Liver (tissue), 9 donors: Measurements from ENCODE around the gene ZNF212. TPM values are rescaled to one million over a fixed set of nuclear protein-coding genes. Genes with fewer than 3 reads are reported as not detected.

Experiments used
- DNase-seq: peaks from one replicate; pipeline ENCODE4 v3.0.0-alpha.2; 2017; ENCODE audit warnings: low spot score
- H3K27ac ChIP-seq, 2 donors: one replicate each; pipeline ENCODE4 v1.7.0; 2013; ENCODE audit warnings: inconsistent platforms in 2 of 2, low read length in 2 of 2, control low read depth in 1 of 2, low read depth in 1 of 2, mild to moderate bottlenecking in 1 of 2
- H3K27me3 ChIP-seq, 4 donors: one replicate each; pipeline versions ENCODE4 v1.6.1 to v1.7.0; 2013; ENCODE audit warnings: low read length in 3 of 4, inconsistent platforms in 1 of 4, mild to moderate bottlenecking in 1 of 4, moderate library complexity in 1 of 4; ENCODE audit not compliant: control insufficient read depth in 4 of 4, insufficient read depth in 4 of 4
- H3K36me3 ChIP-seq, 4 donors: one replicate each; pipeline versions ENCODE4 v1.6.1 to v1.7.0; 2013; ENCODE audit warnings: low read length in 3 of 4, mild to moderate bottlenecking in 3 of 4, low read depth in 1 of 4, moderate library complexity in 1 of 4; ENCODE audit not compliant: control insufficient read depth in 4 of 4, insufficient read depth in 3 of 4
- H3K4me1 ChIP-seq, 4 donors: one replicate each; pipeline versions ENCODE4 v1.6.1 to v1.7.0; 2013; ENCODE audit warnings: low read length in 3 of 4, mild to moderate bottlenecking in 3 of 4, moderate library complexity in 1 of 4; ENCODE audit not compliant: control insufficient read depth in 4 of 4, insufficient read depth in 4 of 4
- H3K4me3 ChIP-seq, 3 donors: one replicate each; pipeline versions ENCODE4 v1.6.1 to v1.7.0; 2013; ENCODE audit warnings: low read length in 3 of 3, control low read depth in 1 of 3, low read depth in 1 of 3, mild to moderate bottlenecking in 1 of 3
- H3K9ac ChIP-seq, 2 donors: one replicate each; pipeline ENCODE4 v1.7.0; 2013; ENCODE audit warnings: low read length in 2 of 2, mild to moderate bottlenecking in 2 of 2, moderate library complexity in 2 of 2, control low read depth in 1 of 2, low read depth in 1 of 2
- H3K9me3 ChIP-seq, 4 donors: one replicate each; pipeline versions ENCODE4 v1.6.1 to v1.7.0; 2013; ENCODE audit warnings: low read length in 3 of 4; ENCODE audit not compliant: control insufficient read depth in 4 of 4
- EGR1 ChIP-seq, 2 donors: IDR thresholded peaks; 2 replicates each; pipeline ENCODE4 v1.6.1; 2016 to 2018; ENCODE audit warnings: antibody characterized with exemption in 2 of 2, low read depth in 2 of 2
- FOXA1 ChIP-seq: IDR thresholded peaks from 2 replicates; pipeline ENCODE4 v1.6.1; 2016; ENCODE audit warnings: antibody characterized with exemption
- FOXA2 ChIP-seq: IDR thresholded peaks from 2 replicates; pipeline ENCODE4 v1.6.1; 2016; ENCODE audit warnings: antibody characterized with exemption
- GABPA ChIP-seq, 2 donors: IDR thresholded peaks in 1 of 2; conservative IDR thresholded peaks in 1 of 2; 2 replicates each; pipeline ENCODE4 v1.6.1; 2016; ENCODE audit warnings: antibody characterized with exemption in 2 of 2, mild to moderate bottlenecking in 1 of 2, moderate library complexity in 1 of 2
- HNF4A ChIP-seq, 2 donors: conservative IDR thresholded peaks; 2 replicates each; pipeline ENCODE4 v1.6.1; 2016; ENCODE audit warnings: antibody characterized with exemption in 2 of 2, mild to moderate bottlenecking in 2 of 2
- HNF4G ChIP-seq: IDR thresholded peaks from 2 replicates; pipeline ENCODE4 v1.6.1; 2016; ENCODE audit warnings: antibody characterized with exemption
- JUND ChIP-seq, 2 donors: IDR thresholded peaks; 2 replicates each; pipeline ENCODE4 v1.6.1; 2016; ENCODE audit warnings: antibody characterized with exemption in 2 of 2
- NR2F2 ChIP-seq: IDR thresholded peaks from 2 replicates; pipeline ENCODE4 v1.6.1; 2016; ENCODE audit warnings: antibody characterized with exemption
- RAD21 ChIP-seq, 2 donors: IDR thresholded peaks; 2 replicates each; pipeline ENCODE4 v1.6.1; 2016; ENCODE audit warnings: antibody characterized with exemption in 2 of 2, mild to moderate bottlenecking in 2 of 2
- REST ChIP-seq: IDR thresholded peaks from 2 replicates; pipeline ENCODE4 v1.6.1; 2016; ENCODE audit warnings: antibody characterized with exemption, mild to moderate bottlenecking
- RXRA ChIP-seq, 2 donors: IDR thresholded peaks; 2 replicates each; pipeline ENCODE4 v1.6.1; 2017 to 2018; ENCODE audit warnings: antibody characterized with exemption in 2 of 2, mild to moderate bottlenecking in 1 of 2
- SP1 ChIP-seq: IDR thresholded peaks from 2 replicates; pipeline ENCODE4 v1.6.1; 2018; ENCODE audit warnings: antibody characterized with exemption, mild to moderate bottlenecking
- TAF1 ChIP-seq: conservative IDR thresholded peaks from 2 replicates; pipeline ENCODE4 v1.6.1; 2016; ENCODE audit warnings: antibody characterized with exemption, mild to moderate bottlenecking
- YY1 ChIP-seq: IDR thresholded peaks from 2 replicates; pipeline ENCODE4 v1.6.1; 2016; ENCODE audit warnings: antibody characterized with exemption, mild to moderate bottlenecking
- ZBTB33 ChIP-seq: IDR thresholded peaks from 2 replicates; pipeline ENCODE4 v1.6.1; 2016; ENCODE audit warnings: antibody characterized with exemption
- WGBS: extraction: QIAGEN DNeasy Blood & Tissue Kit; methylation state at CpG from one replicate; pipeline ENCODE4 v1.1.7; 2013; 5-methylcytosine and 5-hydroxymethylcytosine counted together
- polyA plus RNA-seq, 2 donors: library from polyadenylated mRNA; stranded (reverse) in 1 of 2; unstranded in 1 of 2; fragments of 200-250 nt in 1 of 2; fragments of >200 nt in 1 of 2; fragmentation: Nextera tagmentation in 1 of 2; extraction: Ambion mirVana in 1 of 2; gene quantifications; one replicate each; pipeline versions ENCODE4 v1.2.1 to v1.2.3, GENCODE V29; 2013 to 2015
- total RNA-seq, 2 donors: library from RNA; depleted of rRNA; stranded (reverse); fragments of >200 nt; gene quantifications; one replicate each; pipeline ENCODE4 v1.2.3, GENCODE V29; 2014
- TF ChIP-seq, protein P1 (sequence below): fragments of 150-350 bp; IDR thresholded peaks from 2 replicates; pipeline ENCODE4 v1.5.1; 2017; ENCODE audit warnings: improper control_type of control experiment, low read depth, low read length; ENCODE audit not compliant: missing input control
- TF ChIP-seq, protein P2 (sequence below): IDR thresholded peaks from 2 replicates; pipeline ENCODE4 v1.6.1; 2016; ENCODE audit warnings: antibody characterized with exemption
- TF ChIP-seq, protein P3 (sequence below): IDR thresholded peaks from 2 replicates; pipeline ENCODE4 v1.6.1; 2016; ENCODE audit warnings: antibody characterized with exemption
- donor health status: healthy.
- donor health status: healthy.
- donor health status: healthy.
- donor health status: healthy.
- donor health status: healthy.

ZNF212 gene
- total and polyA plus RNA-seq, 4 donors, result 3.4 to 4.9 (median 3.7) TPM

DNA sequence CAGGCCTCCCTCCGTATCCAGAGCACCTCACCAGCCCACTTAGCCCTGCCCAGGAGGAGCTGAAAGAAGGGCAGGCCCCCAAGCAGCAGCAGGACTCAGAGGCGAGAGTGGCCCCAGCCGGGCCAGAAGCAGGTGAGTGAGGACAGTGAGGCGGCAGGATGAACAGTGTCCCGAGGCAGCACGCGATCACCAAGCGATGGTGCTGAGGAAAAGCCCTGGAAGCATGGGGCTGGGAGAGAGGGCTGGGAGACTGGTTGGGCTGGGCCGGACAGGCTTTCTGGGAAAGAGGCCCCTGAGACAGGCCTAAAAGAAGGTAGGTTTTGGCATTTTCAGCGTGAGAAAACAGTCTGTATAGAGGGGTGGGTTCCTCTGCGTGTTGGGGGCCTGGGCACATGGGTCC is 38.9 kb downstream of the ZNF212 start:
- no peak for DNase-seq
- Histone ChIP-seq H3K4me1 (peaks cover 0 to 1% (median under 1%) of the 10 kb centered on the region in 4 donors), H3K27ac (no peak overlapping the region), H3K9ac (no peak overlapping the region), H3K4me3 (no peak overlapping the region), H3K27me3 (no peaks in the 10 kb centered on the region), H3K9me3 (no peaks in the 10 kb centered on the region), H3K36me3 (peaks cover 0 to 14% (median 5%) of the 10 kb centered on the region in 4 donors)
- 97% methylated on average over 11 of the region's 11 CpGs for WGBS
- TF ChIP-seq, protein P1, sequence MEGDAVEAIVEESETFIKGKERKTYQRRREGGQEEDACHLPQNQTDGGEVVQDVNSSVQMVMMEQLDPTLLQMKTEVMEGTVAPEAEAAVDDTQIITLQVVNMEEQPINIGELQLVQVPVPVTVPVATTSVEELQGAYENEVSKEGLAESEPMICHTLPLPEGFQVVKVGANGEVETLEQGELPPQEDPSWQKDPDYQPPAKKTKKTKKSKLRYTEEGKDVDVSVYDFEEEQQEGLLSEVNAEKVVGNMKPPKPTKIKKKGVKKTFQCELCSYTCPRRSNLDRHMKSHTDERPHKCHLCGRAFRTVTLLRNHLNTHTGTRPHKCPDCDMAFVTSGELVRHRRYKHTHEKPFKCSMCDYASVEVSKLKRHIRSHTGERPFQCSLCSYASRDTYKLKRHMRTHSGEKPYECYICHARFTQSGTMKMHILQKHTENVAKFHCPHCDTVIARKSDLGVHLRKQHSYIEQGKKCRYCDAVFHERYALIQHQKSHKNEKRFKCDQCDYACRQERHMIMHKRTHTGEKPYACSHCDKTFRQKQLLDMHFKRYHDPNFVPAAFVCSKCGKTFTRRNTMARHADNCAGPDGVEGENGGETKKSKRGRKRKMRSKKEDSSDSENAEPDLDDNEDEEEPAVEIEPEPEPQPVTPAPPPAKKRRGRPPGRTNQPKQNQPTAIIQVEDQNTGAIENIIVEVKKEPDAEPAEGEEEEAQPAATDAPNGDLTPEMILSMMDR, result no peak
- TF ChIP-seq NR2F2 (no peak), REST (no peak), RAD21 (IDR thresholded peaks at IDR 0.05) (no peak), FOXA1 (no peak), GABPA (IDR thresholded peaks at IDR 0.05 in 1 of 2, conservative IDR thresholded peaks at IDR 0.05 in 1 of 2) (no peak), RXRA (IDR thresholded peaks at IDR 0.05) (no peak), JUND (IDR thresholded peaks at IDR 0.05) (no peak), EGR1 (IDR thresholded peaks at IDR 0.05; ENCODE audit: low read depth in 2 of 2) (no peak), FOXA2 (no peak), YY1 (no peak), SP1 (no peak), HNF4A (conservative IDR thresholded peaks at IDR 0.05) (no peak), HNF4G (no peak), ZBTB33 (no peak), TAF1 (no peak)
- TF ChIP-seq, protein P2, sequence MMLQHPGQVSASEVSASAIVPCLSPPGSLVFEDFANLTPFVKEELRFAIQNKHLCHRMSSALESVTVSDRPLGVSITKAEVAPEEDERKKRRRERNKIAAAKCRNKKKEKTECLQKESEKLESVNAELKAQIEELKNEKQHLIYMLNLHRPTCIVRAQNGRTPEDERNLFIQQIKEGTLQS, result no peak
- TF ChIP-seq, protein P3, sequence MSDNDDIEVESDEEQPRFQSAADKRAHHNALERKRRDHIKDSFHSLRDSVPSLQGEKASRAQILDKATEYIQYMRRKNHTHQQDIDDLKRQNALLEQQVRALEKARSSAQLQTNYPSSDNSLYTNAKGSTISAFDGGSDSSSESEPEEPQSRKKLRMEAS, result no peak
